ENCODE results near the gene TMEM178B.
"Not testable (repeated sequence)": the region's sequence is repeated elsewhere in the genome, so short reads cannot be mapped to it uniquely, and the experiment has no call there.

Gene TMEM178B

GRCh38 chr7:141074997-141075396 is 1.1 kb downstream of the TMEM178B start:
- Histone ChIP-seq H3K4me1 (ENCODE audit: control insufficient read depth, insufficient read depth, low read length) (peaks cover 21% of the 10 kb centered on the region), H3K4me3 (ENCODE audit: low read length) (peak overlapping the region; percentile 79), H3K36me3 (ENCODE audit: control insufficient read depth, insufficient read depth, low read length, severe bottlenecking) (no peaks in the 10 kb centered on the region), H3K9ac (ENCODE audit: low read length) (no peak overlapping the region), H3K27me3 (replicated peaks; ENCODE audit: control insufficient read depth, insufficient read depth, low read length) (peaks cover 51% of the 10 kb centered on the region), H3K9me3 (ENCODE audit: control insufficient read depth, low read length) (no peaks in the 10 kb centered on the region)
- no peak for DNase-seq (ENCODE audit: low read depth)

- no peak for DNase-seq (ENCODE audit: low read depth)
- H3K4me1 ChIP-seq (ENCODE audit: control insufficient read depth, insufficient read depth, low read length), result peaks cover 17% of the 10 kb centered on the region
- no peak overlapping the region for H3K9ac ChIP-seq (ENCODE audit: low read length)
- H3K36me3 ChIP-seq (ENCODE audit: control insufficient read depth, insufficient read depth, low read length, severe bottlenecking), result no peaks in the 10 kb centered on the region
- no peaks in the 10 kb centered on the region for H3K9me3 ChIP-seq (ENCODE audit: control insufficient read depth, low read length)
- H3K4me3 ChIP-seq (ENCODE audit: low read length), result no peak overlapping the region
- peaks cover 41% of the 10 kb centered on the region for H3K27me3 ChIP-seq (replicated peaks; ENCODE audit: control insufficient read depth, insufficient read depth, low read length)
These were observed 2.5 kb downstream of the TMEM178B start for GRCh38 chr7:141076377-141076776.

- Histone ChIP-seq H3K9me3 (ENCODE audit: control insufficient read depth, low read length) (no peaks in the 10 kb centered on the region), H3K4me3 (ENCODE audit: low read length) (no peak overlapping the region), H3K9ac (ENCODE audit: low read length) (no peak overlapping the region), H3K36me3 (ENCODE audit: control insufficient read depth, insufficient read depth, low read length, severe bottlenecking) (no peaks in the 10 kb centered on the region), H3K4me1 (ENCODE audit: control insufficient read depth, insufficient read depth, low read length) (peaks cover 2% of the 10 kb centered on the region), H3K27me3 (replicated peaks; ENCODE audit: control insufficient read depth, insufficient read depth, low read length) (peaks cover 31% of the 10 kb centered on the region)
- no peak for DNase-seq (ENCODE audit: low read depth)
These were observed 5.4 kb downstream of the TMEM178B start for GRCh38 chr7:141079219-141079618.

GRCh38 chr7:141089490-141089889 is 15.6 kb downstream of the TMEM178B start:
- not testable (repeated sequence) for H3K4me1 ChIP-seq (ENCODE audit: control insufficient read depth, insufficient read depth, low read length); H3K27me3 ChIP-seq (replicated peaks; ENCODE audit: control insufficient read depth, insufficient read depth, low read length); H3K36me3 ChIP-seq (ENCODE audit: control insufficient read depth, insufficient read depth, low read length, severe bottlenecking); H3K9ac ChIP-seq (ENCODE audit: low read length); DNase-seq (ENCODE audit: low read depth); H3K4me3 ChIP-seq (ENCODE audit: low read length); H3K9me3 ChIP-seq (ENCODE audit: control insufficient read depth, low read length)

- H3K9ac ChIP-seq (ENCODE audit: low read length), result no peak overlapping the region
- H3K36me3 ChIP-seq (ENCODE audit: control insufficient read depth, insufficient read depth, low read length, severe bottlenecking), result no peaks in the 10 kb centered on the region
- no peak overlapping the region for H3K4me3 ChIP-seq (ENCODE audit: low read length)
- H3K9me3 ChIP-seq (ENCODE audit: control insufficient read depth, low read length), result no peaks in the 10 kb centered on the region
- no peaks in the 10 kb centered on the region for H3K4me1 ChIP-seq (ENCODE audit: control insufficient read depth, insufficient read depth, low read length)
- no peak for DNase-seq (ENCODE audit: low read depth)
- no peaks in the 10 kb centered on the region for H3K27me3 ChIP-seq (replicated peaks; ENCODE audit: control insufficient read depth, insufficient read depth, low read length)
These were observed 20.6 kb downstream of the TMEM178B start for GRCh38 chr7:141094336-141095070.

- DNase-seq (ENCODE audit: low read depth), result peak; percentile 39
- no peaks in the 10 kb centered on the region for H3K27me3 ChIP-seq (replicated peaks; ENCODE audit: control insufficient read depth, insufficient read depth, low read length)
- no peaks in the 10 kb centered on the region for H3K9me3 ChIP-seq (ENCODE audit: control insufficient read depth, low read length)
- no peak overlapping the region for H3K9ac ChIP-seq (ENCODE audit: low read length)
- no peaks in the 10 kb centered on the region for H3K36me3 ChIP-seq (ENCODE audit: control insufficient read depth, insufficient read depth, low read length, severe bottlenecking)
- no peak overlapping the region for H3K4me3 ChIP-seq (ENCODE audit: low read length)
- no peaks in the 10 kb centered on the region for H3K4me1 ChIP-seq (ENCODE audit: control insufficient read depth, insufficient read depth, low read length)
These were observed 23.6 kb downstream of the TMEM178B start for GRCh38 chr7:141097430-141097829.

GRCh38 chr7:141102436-141102835 is 28.6 kb downstream of the TMEM178B start:
- Histone ChIP-seq H3K36me3 (ENCODE audit: control insufficient read depth, insufficient read depth, low read length, severe bottlenecking) (no peaks in the 10 kb centered on the region), H3K27me3 (replicated peaks; ENCODE audit: control insufficient read depth, insufficient read depth, low read length) (peaks cover 5% of the 10 kb centered on the region), H3K9me3 (ENCODE audit: control insufficient read depth, low read length) (no peaks in the 10 kb centered on the region), H3K4me3 (ENCODE audit: low read length) (no peak overlapping the region), H3K4me1 (ENCODE audit: control insufficient read depth, insufficient read depth, low read length) (no peaks in the 10 kb centered on the region), H3K9ac (ENCODE audit: low read length) (no peak overlapping the region)
- DNase-seq (ENCODE audit: low read depth), result no peak

- no peak overlapping the region for H3K4me3 ChIP-seq (ENCODE audit: low read length)
- H3K27me3 ChIP-seq (replicated peaks; ENCODE audit: control insufficient read depth, insufficient read depth, low read length), result peaks cover 5% of the 10 kb centered on the region
- no peak overlapping the region for H3K9ac ChIP-seq (ENCODE audit: low read length)
- no peaks in the 10 kb centered on the region for H3K4me1 ChIP-seq (ENCODE audit: control insufficient read depth, insufficient read depth, low read length)
- no peaks in the 10 kb centered on the region for H3K36me3 ChIP-seq (ENCODE audit: control insufficient read depth, insufficient read depth, low read length, severe bottlenecking)
- no peaks in the 10 kb centered on the region for H3K9me3 ChIP-seq (ENCODE audit: control insufficient read depth, low read length)
- no peak for DNase-seq (ENCODE audit: low read depth)
These were observed 30.1 kb downstream of the TMEM178B start for GRCh38 chr7:141103847-141104429.

GRCh38 chr7:141113131-141113530 is 39.3 kb downstream of the TMEM178B start:
- no peak overlapping the region for H3K9ac ChIP-seq (ENCODE audit: low read length)
- no peaks in the 10 kb centered on the region for H3K27me3 ChIP-seq (replicated peaks; ENCODE audit: control insufficient read depth, insufficient read depth, low read length)
- no peaks in the 10 kb centered on the region for H3K4me1 ChIP-seq (ENCODE audit: control insufficient read depth, insufficient read depth, low read length)
- no peak overlapping the region for H3K4me3 ChIP-seq (ENCODE audit: low read length)
- no peaks in the 10 kb centered on the region for H3K9me3 ChIP-seq (ENCODE audit: control insufficient read depth, low read length)
- DNase-seq (ENCODE audit: low read depth), result no peak
- H3K36me3 ChIP-seq (ENCODE audit: control insufficient read depth, insufficient read depth, low read length, severe bottlenecking), result no peaks in the 10 kb centered on the region

- Histone ChIP-seq H3K9ac (ENCODE audit: low read length) (no peak overlapping the region), H3K36me3 (ENCODE audit: control insufficient read depth, insufficient read depth, low read length, severe bottlenecking) (no peaks in the 10 kb centered on the region)
These were observed 40.3 kb downstream of the TMEM178B start for GRCh38 chr7:141114029-141114664.

GRCh38 chr7:141115965-141116364 is 42.1 kb downstream of the TMEM178B start:
- H3K9me3 ChIP-seq (ENCODE audit: control insufficient read depth, low read length), result no peaks in the 10 kb centered on the region
- no peak for DNase-seq (ENCODE audit: low read depth)
- H3K4me1 ChIP-seq (ENCODE audit: control insufficient read depth, insufficient read depth, low read length), result no peaks in the 10 kb centered on the region
- no peaks in the 10 kb centered on the region for H3K36me3 ChIP-seq (ENCODE audit: control insufficient read depth, insufficient read depth, low read length, severe bottlenecking)
- no peak overlapping the region for H3K4me3 ChIP-seq (ENCODE audit: low read length)
- no peaks in the 10 kb centered on the region for H3K27me3 ChIP-seq (replicated peaks; ENCODE audit: control insufficient read depth, insufficient read depth, low read length)
- H3K9ac ChIP-seq (ENCODE audit: low read length), result no peak overlapping the region

More at GRCh38 chr7:141114029-141114664, 40.3 kb downstream of the TMEM178B start:
- Histone ChIP-seq H3K27me3 (replicated peaks; ENCODE audit: control insufficient read depth, insufficient read depth, low read length) (no peaks in the 10 kb centered on the region), H3K4me1 (ENCODE audit: control insufficient read depth, insufficient read depth, low read length) (no peaks in the 10 kb centered on the region), H3K4me3 (ENCODE audit: low read length) (no peak overlapping the region), H3K9me3 (ENCODE audit: control insufficient read depth, low read length) (no peaks in the 10 kb centered on the region)
- no peak for DNase-seq (ENCODE audit: low read depth)
